ENCODE data around the gene LHFPL3.

DNA sequence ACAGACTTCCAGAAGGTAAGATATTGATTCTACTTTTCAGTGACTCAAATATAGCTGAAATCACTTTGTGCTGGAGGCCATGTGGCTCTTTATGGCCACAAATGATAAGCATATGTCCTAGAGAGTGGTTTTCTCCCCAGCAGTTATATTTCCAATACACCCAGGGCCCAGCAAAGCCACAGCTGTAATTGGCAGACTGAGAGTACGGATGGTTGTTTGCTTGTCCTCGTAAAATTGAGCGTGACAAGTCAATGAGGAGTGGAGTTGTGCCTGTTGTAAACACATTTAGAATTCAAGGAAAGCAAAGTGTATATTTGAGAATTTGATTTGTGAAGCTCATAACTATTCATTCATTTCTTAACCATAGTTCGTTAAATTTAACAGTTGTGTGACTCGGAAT is 201.8 kb downstream of the LHFPL3 start:
- no peak for TF ChIP-seq TEAD4 (IDR thresholded peaks at IDR 0.05; ENCODE audit: borderline replicate concordance, insufficient read depth)
- TF ChIP-seq JUND (IDR thresholded peaks at IDR 0.05), result no peak

Measured in SK-N-SH (cell line).